Inflammatory macrophage (primary cell): ENCODE measurements around the gene ATP2B1.
A peak's percentile ranks its signal among the peaks of the same experiment; 100 is the strongest.

ENCODE experiments used
- DNase-seq, 2 donors: peaks; one replicate each; pipeline ENCODE4 v3.0.0-alpha.2; 2020 to 2022

The ATP2B1 gene

DNA sequence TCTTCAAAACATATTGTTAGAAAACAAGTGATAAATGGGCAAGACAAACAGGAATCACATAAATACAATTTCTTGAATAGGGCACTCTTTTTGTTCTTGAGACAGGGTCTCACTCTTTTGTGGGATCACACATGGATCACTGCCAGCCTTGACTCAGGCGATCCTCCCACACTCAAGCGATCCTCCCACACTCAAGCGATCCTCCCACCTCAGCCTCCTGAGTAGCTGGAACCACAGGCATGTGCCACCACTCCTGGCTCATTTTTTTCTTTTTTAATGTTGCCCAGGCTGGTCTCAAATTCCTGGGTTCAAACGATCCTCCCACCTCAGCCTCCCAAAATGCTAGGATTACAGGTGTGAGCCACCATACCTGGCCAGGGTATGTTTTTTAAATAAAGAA lies 57.4 kb downstream of the ATP2B1 start:
- no peak for DNase-seq

DNA sequence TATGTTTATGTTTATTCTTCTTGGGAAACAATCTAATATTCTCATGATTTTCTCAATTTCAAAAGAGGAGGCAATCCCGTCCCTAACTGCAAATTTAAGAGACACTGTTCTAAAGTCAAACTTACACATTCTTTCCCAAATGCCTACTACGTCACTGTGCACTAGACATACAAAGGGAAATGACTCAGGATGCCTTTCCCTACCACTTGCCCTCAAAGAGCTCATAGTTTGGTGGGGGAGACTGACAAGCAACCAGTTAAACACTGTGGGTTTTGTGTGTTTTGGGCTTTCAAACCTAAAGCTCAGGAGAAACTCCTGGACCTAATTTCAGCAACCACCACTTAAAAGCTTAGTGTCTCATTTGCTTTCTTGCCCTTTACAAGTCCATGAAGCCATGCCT lies 58.4 kb downstream of the ATP2B1 start:
- DNase-seq: no peak

DNA sequence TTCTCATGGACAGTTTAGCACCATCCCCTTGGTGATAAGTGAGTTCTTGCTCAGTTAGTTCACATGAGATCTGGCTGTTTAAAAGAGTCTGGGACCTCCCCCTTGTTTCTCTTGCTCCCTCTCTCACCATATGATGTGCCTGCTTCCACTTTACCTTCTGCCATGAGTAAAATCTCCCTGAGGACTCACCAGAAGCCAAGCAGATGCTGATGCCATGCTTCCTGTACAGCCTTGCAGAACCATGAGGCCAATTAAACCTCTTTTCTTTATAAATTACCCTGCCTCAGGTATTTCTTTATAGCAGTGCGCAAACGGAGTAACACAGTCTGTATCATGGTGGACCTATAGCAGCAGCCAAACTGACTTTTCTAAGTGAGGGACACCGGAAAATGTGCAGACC lies 58.8 kb downstream of the ATP2B1 start:
- DNase-seq: no peak

DNA sequence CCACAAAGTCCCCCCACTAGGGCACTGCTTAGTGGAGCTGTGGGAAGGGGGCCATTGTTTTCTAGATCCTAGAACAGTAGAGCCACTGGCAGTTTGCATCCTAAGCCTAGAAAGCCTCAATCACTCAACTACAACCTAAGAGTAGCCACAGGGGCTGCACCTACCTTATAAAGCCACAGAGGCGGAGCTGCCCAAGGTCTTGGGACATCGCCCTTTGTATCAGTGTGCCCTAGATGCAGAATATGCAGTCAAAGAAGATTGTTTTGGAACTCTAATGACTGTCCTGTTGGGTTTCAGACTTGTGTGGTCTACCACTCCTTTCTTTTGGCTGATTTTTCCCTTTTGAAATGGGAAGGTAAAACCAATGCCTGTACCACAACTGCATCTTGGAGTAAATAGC lies 59.5 kb downstream of the ATP2B1 start:
- no peak for DNase-seq

DNA sequence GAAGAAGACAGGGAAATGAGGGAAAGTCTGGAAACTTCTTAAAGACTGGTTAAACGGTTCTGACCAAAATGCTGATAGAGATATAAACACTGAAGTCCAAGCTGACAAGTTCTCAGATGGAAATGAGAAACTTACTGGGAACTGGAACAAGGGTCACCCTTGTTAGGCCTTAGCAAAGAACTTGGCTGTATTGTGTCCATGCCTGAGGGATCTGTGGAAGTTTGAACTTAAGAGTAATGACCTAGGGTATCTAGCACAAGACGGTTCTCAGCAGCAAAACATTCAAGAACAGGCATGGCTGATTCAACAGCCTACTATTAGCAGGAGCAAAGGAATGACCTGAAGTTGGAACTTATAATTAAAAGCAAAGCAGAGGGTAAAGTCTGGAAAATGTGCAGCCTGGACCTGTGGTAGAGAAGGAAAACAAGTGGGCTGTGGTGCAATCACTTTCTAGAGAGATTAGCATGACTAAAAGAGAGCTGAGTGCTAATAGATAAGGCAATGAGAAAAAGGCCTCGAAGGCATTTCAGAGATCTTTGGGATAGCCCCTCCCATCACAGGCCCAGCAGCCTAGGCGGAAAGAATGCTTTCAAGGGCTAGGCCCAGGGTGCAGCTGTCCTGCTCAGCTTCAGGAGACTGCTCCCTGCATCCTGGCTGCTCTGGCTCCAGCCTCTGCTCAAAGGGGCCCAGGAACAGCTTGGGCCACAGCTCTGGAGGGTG lies 60.3 kb downstream of the ATP2B1 start:
- no peak for DNase-seq

DNA sequence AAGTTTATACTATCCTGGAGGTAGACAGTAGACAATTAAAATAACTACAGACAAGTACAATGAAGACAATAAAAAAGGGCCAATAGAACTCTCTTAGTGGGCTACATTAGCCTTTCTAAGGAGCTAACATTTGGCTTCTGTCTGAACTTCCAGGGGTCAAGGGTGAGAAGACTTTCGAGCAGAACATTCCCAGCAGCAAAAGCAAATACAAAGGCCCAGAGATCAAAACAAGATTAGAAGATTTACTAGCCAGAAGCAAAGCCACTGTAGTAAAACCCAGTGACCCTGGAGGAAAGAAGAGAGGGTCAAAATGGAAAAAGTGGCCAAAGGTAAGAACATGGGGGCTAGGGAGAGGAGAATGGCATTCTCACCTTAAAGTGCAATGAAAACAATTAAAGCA lies 63.2 kb downstream of the ATP2B1 start:
- DNase-seq: no peak

DNA sequence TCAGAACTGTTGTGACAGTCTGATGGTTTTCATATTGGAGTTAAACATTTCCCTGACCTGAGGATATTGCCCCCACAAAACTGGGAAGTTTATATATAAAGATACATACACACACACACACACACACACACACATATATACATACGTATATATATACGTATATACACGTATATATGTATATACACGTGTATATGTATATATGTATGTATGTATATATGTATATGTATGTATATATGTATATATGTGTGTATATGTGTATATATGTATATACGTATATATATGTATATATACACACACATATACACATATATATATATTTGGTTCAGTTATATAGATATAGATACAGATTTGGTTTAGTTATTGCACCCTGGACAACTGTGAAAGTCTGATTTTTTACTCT lies 65.7 kb downstream of the ATP2B1 start:
- DNase-seq: no peak

DNA sequence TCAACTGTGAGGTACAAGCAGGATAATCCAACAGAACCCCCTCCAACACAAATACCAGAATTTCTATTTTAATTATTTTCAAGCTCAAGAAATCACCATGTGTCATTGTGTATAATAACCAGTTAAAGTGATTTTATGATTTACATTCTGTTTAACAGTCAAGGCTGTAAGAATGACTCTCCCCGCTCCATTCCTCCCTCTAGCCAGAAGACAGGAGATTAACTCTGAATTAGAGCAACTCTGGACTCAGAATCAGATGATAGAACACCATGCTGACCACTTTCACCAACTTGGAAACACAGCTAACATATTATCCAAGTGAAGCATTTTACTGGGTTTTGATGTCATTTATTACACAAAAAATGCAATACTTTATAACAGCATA lies 71.9 kb downstream of the ATP2B1 start:
- no peak for DNase-seq

DNA sequence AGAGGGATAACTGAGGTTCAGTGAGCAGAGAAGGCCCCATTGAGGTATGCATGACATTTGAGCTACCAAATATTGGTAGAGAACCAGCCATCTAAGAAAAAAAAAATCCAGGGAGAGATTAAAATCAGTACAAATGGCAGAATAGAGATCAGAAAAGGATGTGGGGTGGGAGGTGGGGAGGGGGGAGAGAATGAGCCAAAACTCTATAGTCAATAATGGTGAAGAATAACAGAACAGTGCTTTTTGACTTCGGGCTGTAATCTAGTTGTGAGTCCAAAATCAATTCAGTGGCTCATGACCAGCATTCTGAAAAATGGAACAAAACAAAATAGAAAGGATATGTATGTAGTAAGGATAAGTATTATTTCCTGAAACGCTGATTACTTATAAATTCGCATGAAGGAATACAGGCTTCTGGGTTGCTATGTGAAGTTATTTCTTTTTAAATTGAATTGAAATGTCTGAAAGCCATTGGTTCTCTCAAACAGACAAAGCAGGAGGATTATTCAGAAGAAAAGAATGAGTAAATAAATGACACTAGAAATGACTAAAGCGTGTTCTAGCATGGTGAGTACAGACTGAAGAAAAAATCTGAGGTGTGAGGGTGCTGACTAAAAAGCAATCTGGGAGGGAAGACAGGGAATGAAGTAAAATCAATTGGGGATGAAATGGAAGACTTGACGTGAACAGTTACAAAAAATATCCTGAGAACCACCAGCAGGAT lies 72.4 kb downstream of the ATP2B1 start:
- no peak for DNase-seq

DNA sequence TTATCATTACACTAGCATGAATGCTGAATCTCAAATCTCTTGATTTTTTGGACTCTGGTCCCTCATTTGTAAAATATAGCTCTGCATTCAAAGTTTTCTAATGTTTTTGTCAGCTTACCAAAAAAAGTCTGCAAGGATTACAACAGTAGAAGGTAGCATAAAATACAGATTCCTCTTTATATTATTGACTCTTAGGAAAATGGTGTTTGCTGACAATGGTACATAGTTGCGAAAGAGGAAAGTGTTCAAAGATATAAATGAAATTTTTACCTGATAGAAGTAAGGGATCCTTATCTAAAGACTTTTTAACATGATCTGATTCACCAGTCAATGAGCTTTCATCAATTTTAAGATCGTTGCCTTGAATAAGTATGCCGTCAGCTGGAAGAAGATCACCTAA lies 74.1 kb downstream of the ATP2B1 start:
- DNase-seq: no peak

DNA sequence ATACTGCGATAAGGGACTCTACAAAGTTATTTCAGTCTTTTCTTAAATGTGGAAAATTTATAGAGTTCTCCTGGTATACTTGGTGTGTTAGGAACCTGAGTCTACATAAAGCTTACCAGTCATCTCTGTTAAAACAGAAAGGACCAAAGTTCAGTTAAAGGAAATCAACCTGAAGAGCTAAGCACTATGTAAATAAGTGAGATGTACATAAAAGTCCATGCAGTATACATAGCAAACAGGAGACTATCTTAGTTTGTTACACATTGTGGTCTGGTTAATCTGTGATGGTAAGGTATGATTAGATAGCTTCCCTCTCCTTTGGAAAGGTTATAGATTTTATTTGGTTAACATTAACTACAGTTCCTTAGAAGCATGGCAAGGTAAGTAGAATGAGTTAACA lies 75.9 kb downstream of the ATP2B1 start:
- no peak for DNase-seq

DNA sequence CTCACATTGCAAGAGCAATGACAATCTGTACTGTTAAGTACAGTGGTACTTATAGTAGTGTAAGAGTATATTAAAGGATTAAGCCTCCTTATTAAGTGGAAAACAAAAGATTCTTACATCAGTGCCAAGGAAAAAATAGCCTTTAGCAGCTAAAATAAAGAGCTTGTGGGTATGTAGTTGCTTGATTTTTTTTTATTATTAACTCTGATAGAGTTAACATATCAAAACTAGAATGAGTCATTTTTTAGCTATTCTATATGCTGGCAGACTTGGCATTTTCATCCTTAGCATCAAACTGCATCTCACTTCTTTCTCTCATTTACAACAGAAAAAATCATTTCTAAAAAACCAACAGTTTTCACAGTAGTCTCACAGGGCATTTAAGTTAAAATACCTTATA lies 86.5 kb downstream of the ATP2B1 start:
- DNase-seq: no peak

DNA sequence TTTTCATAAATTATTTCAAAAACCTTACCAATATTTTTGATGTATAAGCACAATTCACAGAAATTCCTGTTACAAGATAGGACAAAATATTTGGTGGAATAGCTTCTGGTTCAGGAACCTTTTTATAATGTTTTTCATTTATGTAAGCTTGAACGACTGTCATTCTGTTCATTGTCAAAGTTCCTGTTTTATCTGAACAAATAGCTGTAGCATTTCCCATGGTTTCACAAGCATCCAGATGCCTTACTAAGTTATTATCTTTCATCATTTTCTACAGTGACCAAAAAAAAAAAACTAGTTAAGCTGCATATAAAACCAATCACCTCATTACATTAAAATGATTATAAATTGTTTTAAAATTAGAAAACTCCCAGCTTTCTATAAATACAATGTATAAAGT lies 87.1 kb downstream of the ATP2B1 start:
- peak; percentile 32 to 69 for DNase-seq

DNA sequence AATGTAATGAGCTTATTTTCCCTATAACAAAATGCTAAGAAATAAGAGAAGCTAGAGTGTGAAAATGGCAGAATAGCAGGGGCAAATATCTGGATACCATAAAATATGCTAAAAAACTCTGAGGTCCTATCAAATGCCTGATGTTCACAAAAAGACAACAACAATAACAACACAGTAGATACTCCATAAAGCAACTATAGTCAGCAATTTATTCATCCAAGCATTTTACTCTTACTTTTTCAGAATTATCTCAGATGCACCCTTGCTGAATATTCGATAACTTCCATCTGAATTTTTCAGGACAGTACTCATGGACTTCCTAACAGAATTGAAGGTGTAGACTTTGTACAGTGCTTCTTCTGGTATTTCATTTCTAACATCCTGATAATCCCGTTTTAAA lies 88.9 kb downstream of the ATP2B1 start:
- no peak for DNase-seq

DNA sequence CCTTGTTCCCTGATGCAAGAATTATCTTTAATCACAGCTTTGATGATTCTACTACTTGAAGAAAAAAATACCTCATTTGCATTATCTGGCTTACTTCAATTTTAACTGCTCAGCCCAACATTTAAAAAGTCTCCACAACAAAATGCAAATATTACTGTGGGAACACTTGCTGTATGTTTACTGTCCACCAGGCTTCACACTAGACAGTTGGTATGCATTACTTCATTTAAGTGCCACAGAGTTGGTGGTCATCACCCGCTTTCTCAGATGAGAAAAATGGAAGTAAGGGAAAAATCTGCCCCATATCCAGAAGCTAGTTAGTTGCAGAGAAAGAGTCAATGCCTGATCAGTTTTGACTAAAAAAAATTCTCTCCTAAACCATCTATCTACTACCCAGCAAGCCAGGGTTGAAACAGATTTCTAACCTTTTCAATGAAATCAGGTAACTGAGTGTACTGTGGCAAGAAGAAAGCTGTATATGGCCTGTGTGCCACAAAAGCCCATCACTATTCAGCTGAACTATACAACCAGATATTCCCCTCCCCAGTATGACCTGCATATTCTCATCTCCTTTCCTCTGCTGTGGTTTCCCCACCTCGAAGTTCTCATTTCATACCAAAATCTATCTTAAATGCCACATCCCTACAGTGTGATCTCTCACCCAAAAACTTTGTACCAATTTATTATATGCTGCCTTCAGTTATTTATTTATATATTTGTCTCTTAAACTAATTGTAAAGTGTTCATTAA lies 90.3 kb downstream of the ATP2B1 start:
- no peak for DNase-seq

DNA sequence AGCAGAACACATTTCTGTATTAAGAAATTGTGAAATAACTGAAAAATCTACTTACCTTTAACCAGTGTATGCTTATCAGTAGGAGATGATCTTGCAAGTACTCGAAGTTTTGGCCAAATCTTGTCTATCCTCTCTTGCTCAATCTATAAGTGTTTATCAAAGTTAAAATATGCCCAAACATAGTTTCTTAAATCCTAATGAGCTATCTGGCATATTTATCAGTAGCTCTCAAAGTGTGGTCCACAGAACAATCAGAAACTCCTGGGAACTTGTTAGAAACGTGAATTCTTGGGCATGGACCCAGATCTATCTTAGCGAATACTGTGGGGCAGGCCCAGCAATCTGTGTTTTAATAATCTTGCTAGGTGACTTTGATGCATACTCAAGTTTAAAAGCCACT lies 98.3 kb downstream of the ATP2B1 start:
- DNase-seq: no peak

DNA sequence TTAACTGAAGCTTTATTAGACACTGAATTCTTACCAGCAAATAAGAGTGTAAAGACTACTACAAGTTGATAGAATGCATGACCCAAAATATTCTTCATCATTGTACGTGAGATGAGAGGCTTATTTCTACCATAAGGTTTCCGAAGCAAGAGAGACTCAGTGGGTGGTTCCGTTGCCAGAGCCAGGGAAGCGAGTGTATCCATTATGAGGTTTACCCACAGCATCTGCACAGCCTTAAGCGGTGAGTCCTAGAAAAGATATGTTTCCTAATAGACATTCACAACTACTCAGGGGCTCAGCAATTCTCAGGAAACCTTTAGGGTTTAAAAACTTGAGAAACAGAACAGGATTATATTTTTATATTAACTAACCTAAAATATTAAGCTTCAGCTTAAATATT lies 105.0 kb downstream of the ATP2B1 start:
- DNase-seq: no peak

DNA sequence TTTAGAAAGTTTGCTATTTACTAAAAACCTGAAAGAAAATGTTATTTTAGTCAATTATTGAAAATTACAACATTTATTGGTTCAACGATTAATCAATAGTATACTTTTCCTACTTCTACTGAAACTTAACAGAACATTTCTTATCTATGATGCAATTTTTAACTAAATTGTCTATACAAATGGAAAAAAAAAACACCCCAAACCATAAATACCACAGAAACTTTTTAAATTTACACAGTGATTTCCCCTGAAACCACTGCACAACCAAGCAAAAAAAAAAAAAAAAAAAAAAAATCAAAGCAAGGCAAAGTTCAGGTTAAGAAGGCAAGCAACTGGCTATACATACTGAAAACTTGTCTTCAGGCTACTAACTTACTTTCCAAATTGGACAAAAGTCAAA lies 110.9 kb downstream of the ATP2B1 start:
- no peak for DNase-seq

DNA sequence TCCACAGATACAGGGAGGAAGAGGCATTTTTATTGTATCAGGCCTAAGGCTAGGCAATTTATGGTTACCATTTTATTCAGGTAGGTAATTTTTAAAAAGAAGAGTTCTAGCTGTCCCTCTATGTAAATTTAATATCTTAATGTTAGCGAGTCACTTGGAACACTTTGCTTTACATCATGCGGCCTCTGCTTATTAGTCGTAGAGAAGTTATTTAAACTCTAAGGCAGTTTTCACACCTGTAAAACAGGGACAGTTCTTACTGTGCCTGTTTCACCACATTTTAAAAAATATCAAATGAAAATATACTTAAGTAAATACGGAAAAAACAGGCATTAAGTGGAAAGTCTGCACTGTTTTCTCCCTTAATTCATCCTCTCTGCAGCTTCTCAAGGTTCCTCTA lies 111.4 kb downstream of the ATP2B1 start:
- DNase-seq: no peak

DNA sequence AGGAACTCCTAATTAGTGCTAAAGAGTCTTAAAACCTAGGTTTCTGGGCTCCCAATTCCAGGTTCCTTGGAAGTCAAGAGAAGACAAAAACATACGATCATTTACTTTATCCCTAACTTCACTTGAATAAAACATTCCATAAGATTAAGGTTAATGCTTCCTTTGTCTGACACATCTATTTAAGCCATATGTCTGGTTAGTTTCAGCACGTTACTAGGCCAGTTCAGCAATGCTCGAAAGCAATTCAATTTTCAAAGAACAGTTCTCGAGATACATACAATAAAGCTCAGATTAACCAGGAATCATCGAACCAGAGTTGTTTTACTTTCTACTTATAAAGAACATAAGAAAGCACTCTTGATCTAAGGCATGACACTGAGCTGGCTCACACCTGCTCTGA lies 114.8 kb downstream of the ATP2B1 start:
- no peak for DNase-seq

DNA sequence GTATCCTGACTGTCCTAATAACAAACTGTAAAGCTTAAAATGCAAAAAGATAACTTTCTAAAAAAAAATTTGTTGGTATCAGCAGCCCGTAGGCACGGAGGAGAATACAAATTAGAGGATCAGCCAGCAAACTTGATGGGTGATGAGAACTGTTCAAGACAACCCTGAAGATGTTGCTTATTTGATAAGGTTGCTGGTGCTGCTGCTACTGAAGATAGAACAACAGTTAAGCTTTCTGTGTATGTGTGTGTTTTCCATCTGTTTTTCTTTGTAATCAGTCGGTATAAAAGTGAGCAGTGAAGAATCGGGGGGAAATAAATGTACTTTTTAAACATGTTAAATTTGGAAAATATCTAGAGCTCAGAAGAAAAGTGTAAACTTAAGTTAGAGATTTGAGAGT lies 115.4 kb downstream of the ATP2B1 start:
- no peak for DNase-seq

DNA sequence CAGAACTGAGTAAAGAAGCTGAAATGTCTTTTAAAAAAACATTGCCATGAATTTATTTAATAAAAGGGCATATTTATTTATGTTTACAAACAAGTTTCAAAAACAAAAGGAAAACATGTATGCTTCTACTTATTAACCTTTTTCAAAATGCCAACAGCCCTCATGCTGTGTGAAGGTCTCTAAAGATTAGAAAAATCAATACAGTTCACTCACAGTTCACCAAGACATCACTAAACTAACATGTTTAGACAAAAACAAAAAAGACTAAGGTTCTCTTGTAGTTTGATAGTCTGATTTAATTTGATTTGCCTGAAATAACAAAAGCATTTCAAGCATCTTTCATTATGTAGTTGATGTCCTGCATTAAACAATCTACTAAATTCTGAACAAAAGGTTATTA lies 118.9 kb downstream of the ATP2B1 start:
- DNase-seq: no peak

DNA sequence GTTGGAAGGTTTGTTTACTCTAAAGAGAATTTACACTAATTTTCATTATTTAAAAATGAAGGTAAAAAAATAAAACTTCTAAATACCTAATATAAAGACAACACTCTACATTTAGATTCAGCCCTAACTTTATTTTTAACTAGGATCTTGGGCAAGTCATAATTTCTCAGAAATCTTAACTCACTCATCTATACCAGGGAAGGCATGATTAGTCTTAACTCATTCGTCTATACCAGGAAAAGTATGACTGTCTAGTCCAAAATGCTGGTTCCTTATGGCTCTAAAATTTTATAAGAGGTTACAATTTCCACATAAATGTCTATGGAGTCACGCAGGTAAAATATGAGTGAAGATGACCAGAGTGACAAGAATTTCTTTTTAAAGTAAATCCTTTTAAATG lies 130.1 kb downstream of the ATP2B1 start:
- DNase-seq: no peak
